ENCODE data around the gene USP19.
A peak's percentile ranks its signal among the peaks of the same experiment; 100 is the strongest.

USP19 gene

DNA sequence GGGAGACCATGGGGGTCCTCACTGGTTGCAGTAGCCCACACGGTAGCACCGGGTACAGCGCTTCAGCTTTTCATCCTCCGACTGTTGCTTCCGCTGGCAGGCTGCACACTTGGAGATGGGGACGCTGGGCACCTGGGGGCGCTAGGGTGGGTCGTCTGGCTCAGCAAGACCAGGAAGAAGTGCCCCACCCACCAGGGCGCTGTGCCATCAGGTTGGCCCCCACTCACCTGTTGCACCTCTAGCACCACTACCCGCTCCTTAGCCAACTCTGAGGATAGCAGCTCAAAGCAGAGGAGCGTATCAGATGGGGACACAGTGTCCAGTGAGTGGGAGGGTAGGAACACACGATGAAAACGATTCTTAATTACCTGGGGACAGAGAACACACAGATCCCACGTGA lies 8.4 kb downstream of the USP19 start:
- no peak for DNase-seq (ENCODE audit: low spot score)
- no peak for TF ChIP-seq CTCF (IDR thresholded peaks at IDR 0.05; ENCODE audit: extremely low read depth, missing control alignments)

DNA sequence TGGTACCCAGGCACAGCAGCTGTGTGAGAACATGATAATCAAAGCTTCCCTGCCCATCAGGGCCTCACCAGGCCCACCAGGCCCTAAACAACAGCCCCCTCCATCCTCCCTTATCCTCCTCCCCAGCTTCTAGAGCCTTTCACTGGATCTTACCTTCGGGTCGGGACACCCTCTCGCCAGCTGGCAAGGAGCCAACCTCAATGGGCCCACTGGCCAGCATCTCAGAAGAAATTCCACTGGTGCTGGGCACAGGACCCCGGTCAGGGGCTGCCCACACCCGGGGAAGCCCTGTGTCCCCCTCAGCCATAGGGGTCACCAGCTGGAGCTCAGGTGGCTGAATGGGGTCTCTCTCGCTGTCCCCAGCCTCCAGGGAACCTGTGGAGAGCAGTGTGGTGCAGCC lies 9.3 kb downstream of the USP19 start:
- TF ChIP-seq CTCF (IDR thresholded peaks at IDR 0.05; ENCODE audit: extremely low read depth, missing control alignments), result no peak
- DNase-seq (ENCODE audit: low spot score), result no peak

- no peak for TF ChIP-seq CTCF (IDR thresholded peaks at IDR 0.05; ENCODE audit: extremely low read depth, missing control alignments)
- no peak for DNase-seq (ENCODE audit: low spot score)
These were observed 9.8 kb downstream of the USP19 start for GRCh38 chr3:49110780-49111179.

DNA sequence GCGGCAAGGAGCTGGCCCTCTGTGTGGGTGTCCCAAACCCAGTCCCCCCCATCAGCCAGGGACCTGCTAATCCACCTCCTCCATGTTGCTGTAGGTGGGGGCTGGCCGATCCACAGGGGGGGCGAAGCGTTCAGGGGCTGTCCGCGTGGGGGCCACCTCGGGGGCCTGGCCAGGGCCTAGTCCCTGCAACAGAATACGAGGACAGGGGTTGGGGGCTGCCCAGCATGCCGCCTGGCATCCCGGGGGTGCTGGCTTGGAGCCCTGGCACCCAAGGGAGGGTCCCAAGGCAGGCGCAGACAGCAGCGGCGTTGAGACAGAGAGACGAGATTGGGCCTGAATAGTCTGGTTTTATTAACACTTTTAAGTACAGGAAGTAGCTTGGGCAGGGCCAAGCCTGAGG lies 12.3 kb downstream of the USP19 start:
- no peak for TF ChIP-seq CTCF (IDR thresholded peaks at IDR 0.05; ENCODE audit: extremely low read depth, missing control alignments)
- DNase-seq (ENCODE audit: low spot score), result no peak

- TF ChIP-seq CTCF (IDR thresholded peaks at IDR 0.05; ENCODE audit: extremely low read depth, missing control alignments), result no peak
- peak; percentile 97 for DNase-seq (ENCODE audit: low spot score)
These were observed 16.0 kb downstream of the USP19 start, which contains the start of gene QARS1 for GRCh38 chr3:49104427-49105291. Gene QARS1, minus strand, starts transcription at chr3:49104757. Its CDS starts 24 bp downstream, at chr3:49104733.

- no peak for TF ChIP-seq CTCF (IDR thresholded peaks at IDR 0.05; ENCODE audit: extremely low read depth, missing control alignments)
- no peak for DNase-seq (ENCODE audit: low spot score)
These were observed 16.6 kb downstream of the USP19 start for GRCh38 chr3:49104052-49104426.

DNA sequence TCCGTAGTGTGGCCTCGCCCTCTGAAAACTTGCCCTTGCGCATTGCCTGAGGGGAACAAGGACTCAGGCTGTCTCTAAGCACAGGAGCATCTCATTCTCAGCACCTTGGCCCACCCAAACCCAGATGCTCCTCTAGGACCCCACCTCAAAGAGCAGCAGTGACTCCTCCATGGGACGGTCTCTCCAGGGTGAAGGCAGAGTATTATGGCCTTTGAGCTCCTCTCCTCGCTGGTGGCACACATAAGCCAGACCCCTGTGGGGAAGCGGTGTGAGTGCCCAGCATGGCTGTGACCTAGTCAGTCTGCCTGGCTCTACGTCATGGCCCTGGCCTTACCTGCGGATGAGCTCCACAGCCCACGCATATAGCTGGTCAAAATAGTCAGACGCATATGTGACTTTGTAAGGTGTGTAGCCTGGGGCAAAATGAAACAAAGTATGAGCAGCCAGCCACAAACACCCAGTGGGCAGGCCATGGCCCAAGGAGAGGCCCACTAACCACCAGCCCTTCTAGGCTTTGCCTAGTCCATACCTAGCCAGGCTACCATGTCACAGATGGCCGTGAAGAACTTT lies 20.5 kb downstream of the USP19 start:
- no peak for DNase-seq (ENCODE audit: low spot score)

More for the DNA sequence above, 20.5 kb downstream of the USP19 start:
- no peak for TF ChIP-seq CTCF (IDR thresholded peaks at IDR 0.05; ENCODE audit: extremely low read depth, missing control alignments)
